ENCODE measurements around the gene MANEAL.

DNA sequence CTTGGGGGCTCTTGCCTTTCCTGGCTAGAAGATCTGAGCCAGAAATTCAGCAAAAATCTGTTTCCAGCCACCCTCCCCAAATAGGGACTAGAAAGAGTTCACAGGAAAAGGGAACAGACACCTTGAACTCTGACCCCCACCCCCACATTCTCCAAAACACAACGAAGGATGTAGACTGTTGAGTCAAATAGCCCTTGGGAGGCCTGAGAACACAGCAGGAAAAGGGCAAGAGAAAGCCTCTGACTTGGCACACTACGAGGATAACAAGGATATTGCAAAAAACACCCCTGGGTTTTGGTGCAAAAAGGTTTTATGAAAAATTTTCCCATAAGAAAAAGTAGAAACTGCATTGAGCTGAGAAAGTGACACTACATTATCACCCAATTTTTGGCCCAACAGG lies 16.3 kb downstream of the MANEAL start:
- TF ChIP-seq WT1 (tag by site-specific recombination; IDR thresholded peaks at IDR 0.05) (no peak), CTCF (tag by site-specific recombination; IDR thresholded peaks at IDR 0.05) (no peak), PRDM6 (tag by site-specific recombination; IDR thresholded peaks at IDR 0.05) (no peak), ZNF626 (tag by site-specific recombination; IDR thresholded peaks at IDR 0.05) (no peak), ZNF521 (tag by site-specific recombination; IDR thresholded peaks at IDR 0.05) (no peak)
- TF ChIP-seq, protein P1, sequence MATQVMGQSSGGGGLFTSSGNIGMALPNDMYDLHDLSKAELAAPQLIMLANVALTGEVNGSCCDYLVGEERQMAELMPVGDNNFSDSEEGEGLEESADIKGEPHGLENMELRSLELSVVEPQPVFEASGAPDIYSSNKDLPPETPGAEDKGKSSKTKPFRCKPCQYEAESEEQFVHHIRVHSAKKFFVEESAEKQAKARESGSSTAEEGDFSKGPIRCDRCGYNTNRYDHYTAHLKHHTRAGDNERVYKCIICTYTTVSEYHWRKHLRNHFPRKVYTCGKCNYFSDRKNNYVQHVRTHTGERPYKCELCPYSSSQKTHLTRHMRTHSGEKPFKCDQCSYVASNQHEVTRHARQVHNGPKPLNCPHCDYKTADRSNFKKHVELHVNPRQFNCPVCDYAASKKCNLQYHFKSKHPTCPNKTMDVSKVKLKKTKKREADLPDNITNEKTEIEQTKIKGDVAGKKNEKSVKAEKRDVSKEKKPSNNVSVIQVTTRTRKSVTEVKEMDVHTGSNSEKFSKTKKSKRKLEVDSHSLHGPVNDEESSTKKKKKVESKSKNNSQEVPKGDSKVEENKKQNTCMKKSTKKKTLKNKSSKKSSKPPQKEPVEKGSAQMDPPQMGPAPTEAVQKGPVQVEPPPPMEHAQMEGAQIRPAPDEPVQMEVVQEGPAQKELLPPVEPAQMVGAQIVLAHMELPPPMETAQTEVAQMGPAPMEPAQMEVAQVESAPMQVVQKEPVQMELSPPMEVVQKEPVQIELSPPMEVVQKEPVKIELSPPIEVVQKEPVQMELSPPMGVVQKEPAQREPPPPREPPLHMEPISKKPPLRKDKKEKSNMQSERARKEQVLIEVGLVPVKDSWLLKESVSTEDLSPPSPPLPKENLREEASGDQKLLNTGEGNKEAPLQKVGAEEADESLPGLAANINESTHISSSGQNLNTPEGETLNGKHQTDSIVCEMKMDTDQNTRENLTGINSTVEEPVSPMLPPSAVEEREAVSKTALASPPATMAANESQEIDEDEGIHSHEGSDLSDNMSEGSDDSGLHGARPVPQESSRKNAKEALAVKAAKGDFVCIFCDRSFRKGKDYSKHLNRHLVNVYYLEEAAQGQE (tag by site-specific recombination; IDR thresholded peaks at IDR 0.05): no peak
